NT2/D1 (cell line): ENCODE data around the gene ZNF48.

Experiments
- SUZ12 ChIP-seq: IDR thresholded peaks from 2 replicates; pipeline ENCODE4 v1.6.1; 2011; ENCODE audit not compliant: insufficient read length, insufficient read depth; ENCODE audit errors: extremely low read depth
- YY1 ChIP-seq: IDR thresholded peaks from 2 replicates; pipeline ENCODE4 v1.6.1; 2011; ENCODE audit not compliant: insufficient read length, insufficient read depth
- ZNF274 ChIP-seq: IDR thresholded peaks from 2 replicates; pipeline ENCODE4 v1.6.1; 2011; ENCODE audit warnings: mild to moderate bottlenecking, low read depth, low read length

GRCh38 chr16:30421010-30421409 lies 25.8 kb downstream of the ZNF48 start:
- TF ChIP-seq SUZ12: no peak
- no peak for TF ChIP-seq YY1
- TF ChIP-seq ZNF274: no peak
